Measurements from ENCODE around the gene JAGN1.
"Not testable (repeated sequence)": the region's sequence is repeated elsewhere in the genome, so short reads cannot be mapped to it uniquely, and the experiment has no call there.

GRCh38 chr3:9851926-9852325 lies 38.5 kb upstream of the JAGN1 start:
- TF ChIP-seq CTCF (IDR thresholded peaks at IDR 0.05; ENCODE audit: insufficient read depth, low read length, poor library complexity, severe bottlenecking); EZH2phosphoT487 (conservative IDR thresholded peaks at IDR 0.05; ENCODE audit: low read length): not testable (repeated sequence)
